Activated naive CD4-positive, alpha-beta T cell treated with anti-CD3 and anti-CD28 coated beads for 36 hours (primary cell): ENCODE measurements around the gene EYA4. TPM values are rescaled to one million over a fixed set of nuclear protein-coding genes. Genes with fewer than 3 reads are reported as not detected.

ENCODE experiments used
- CTCF ChIA-PET: fragments of 350-600 bp; sonication (Branson Sonifier 250); formaldehyde crosslinking; loops from one replicate; lab custom pipeline; 2021; ENCODE audit warnings: antibody characterized with exemption; lab: Charles Lee
- DNase-seq: peaks from one replicate; pipeline ENCODE4 v3.0.0-alpha.2; 2020
- H3K27ac Mint-ChIP-seq: one replicate; pipeline ENCODE4 v1.8.0; 2021; ENCODE audit warnings: mild to moderate bottlenecking, mixed read lengths
- H3K27me3 Mint-ChIP-seq: one replicate; pipeline ENCODE4 v1.8.0; 2021; ENCODE audit warnings: low read depth, mixed read lengths
- H3K36me3 Mint-ChIP-seq: one replicate; pipeline ENCODE4 v1.8.0; 2021; ENCODE audit warnings: low read depth, mixed read lengths
- H3K4me1 Mint-ChIP-seq: one replicate; pipeline ENCODE4 v1.8.0; 2021; ENCODE audit warnings: low read depth, mixed read lengths
- H3K4me3 Mint-ChIP-seq: one replicate; pipeline ENCODE4 v1.8.0; 2021; ENCODE audit warnings: mild to moderate bottlenecking, moderate library complexity, mixed read lengths
- H3K9me3 Mint-ChIP-seq: one replicate; pipeline ENCODE4 v1.8.0; 2021; ENCODE audit warnings: mixed read lengths
- intact Hi-C: fragments of 100-400 bp; cut with micrococcal nuclease; formaldehyde crosslinking; loops from one replicate; pipeline ENCODE4 v1.15.1; 2023
- total RNA-seq, 2 experiments: library from RNA; stranded (reverse); gene quantifications; one replicate each; pipeline ENCODE4 v1.2.3, GENCODE V29; 2021

Gene EYA4
- total RNA-seq, 2 experiments from 2014 or later, result not detected

GRCh38 chr6:133223452-133224029 is 17.6 kb upstream of the EYA4 start:
- H3K4me3 Mint-ChIP-seq, result no peak overlapping the region
- no peak overlapping the region for H3K27ac Mint-ChIP-seq
- H3K4me1 Mint-ChIP-seq, result no peaks in the 10 kb centered on the region
- intact Hi-C loops, result no loop called here
- H3K9me3 Mint-ChIP-seq, result no peaks in the 10 kb centered on the region
- CTCF ChIA-PET, result interaction anchor here (0.6 kb wide), 1 partner anchor 480 kb away, joined by 3 read pairs; no protein-coding TSS in a partner anchor
- H3K27me3 Mint-ChIP-seq, result no peaks in the 10 kb centered on the region
- no peaks in the 10 kb centered on the region for H3K36me3 Mint-ChIP-seq
- no peak for DNase-seq

- no peaks in the 10 kb centered on the region for H3K9me3 Mint-ChIP-seq
- no peak for DNase-seq
- CTCF ChIA-PET, result no interaction called here
- no peak overlapping the region for H3K4me3 Mint-ChIP-seq
- intact Hi-C loops, result no loop called here
- no peaks in the 10 kb centered on the region for H3K27me3 Mint-ChIP-seq
- H3K4me1 Mint-ChIP-seq, result no peaks in the 10 kb centered on the region
- H3K36me3 Mint-ChIP-seq, result no peaks in the 10 kb centered on the region
- H3K27ac Mint-ChIP-seq, result no peak overlapping the region
Observed at GRCh38 chr6:133225560-133225959, 15.6 kb upstream of the EYA4 start.

DNA sequence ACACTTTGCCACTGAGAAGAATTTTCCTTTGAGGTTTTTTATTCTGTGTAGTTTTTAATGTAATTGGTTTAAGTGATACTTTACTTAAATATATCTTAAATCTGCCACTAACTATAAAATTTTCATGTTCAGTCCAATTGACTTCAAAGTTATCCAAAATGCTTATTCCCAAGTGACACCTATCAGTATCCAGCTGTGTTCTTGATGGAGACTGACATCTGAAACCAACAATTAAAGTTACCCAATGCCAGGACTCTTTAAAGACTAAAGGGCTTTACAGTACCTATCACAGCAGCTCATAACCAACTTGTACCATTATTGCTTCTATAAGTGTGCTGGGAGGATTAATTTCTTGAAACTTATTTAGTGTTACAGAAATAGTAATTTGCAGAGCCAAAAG is 13.8 kb upstream of the EYA4 start:
- intact Hi-C loops, result no loop called here
- Mint-ChIP-seq H3K27ac (no peak overlapping the region), H3K27me3 (no peaks in the 10 kb centered on the region), H3K4me1 (no peaks in the 10 kb centered on the region), H3K4me3 (no peak overlapping the region), H3K36me3 (no peaks in the 10 kb centered on the region), H3K9me3 (no peaks in the 10 kb centered on the region)
- no peak for DNase-seq
- CTCF ChIA-PET, result no interaction called here

- DNase-seq, result no peak
- Mint-ChIP-seq H3K27ac (no peak overlapping the region), H3K36me3 (no peaks in the 10 kb centered on the region), H3K4me3 (no peak overlapping the region), H3K4me1 (no peaks in the 10 kb centered on the region), H3K9me3 (no peaks in the 10 kb centered on the region), H3K27me3 (peaks cover 5% of the 10 kb centered on the region)
- intact Hi-C loops, result no loop called here
- CTCF ChIA-PET, result interaction anchor here (1.0 kb wide), 1 partner anchor 10 kb away, joined by 3 read pairs; no protein-coding TSS in a partner anchor
Observed at GRCh38 chr6:133230052-133230451, 11.1 kb upstream of the EYA4 start.

- Mint-ChIP-seq H3K4me3 (no peak overlapping the region), H3K9me3 (no peaks in the 10 kb centered on the region), H3K27me3 (peaks cover 23% of the 10 kb centered on the region), H3K36me3 (no peaks in the 10 kb centered on the region), H3K4me1 (no peaks in the 10 kb centered on the region), H3K27ac (no peak overlapping the region)
- DNase-seq, result no peak
- intact Hi-C loops, result no loop called here
- CTCF ChIA-PET, result no interaction called here
Observed at GRCh38 chr6:133235221-133235620, 5.9 kb upstream of the EYA4 start.

DNA sequence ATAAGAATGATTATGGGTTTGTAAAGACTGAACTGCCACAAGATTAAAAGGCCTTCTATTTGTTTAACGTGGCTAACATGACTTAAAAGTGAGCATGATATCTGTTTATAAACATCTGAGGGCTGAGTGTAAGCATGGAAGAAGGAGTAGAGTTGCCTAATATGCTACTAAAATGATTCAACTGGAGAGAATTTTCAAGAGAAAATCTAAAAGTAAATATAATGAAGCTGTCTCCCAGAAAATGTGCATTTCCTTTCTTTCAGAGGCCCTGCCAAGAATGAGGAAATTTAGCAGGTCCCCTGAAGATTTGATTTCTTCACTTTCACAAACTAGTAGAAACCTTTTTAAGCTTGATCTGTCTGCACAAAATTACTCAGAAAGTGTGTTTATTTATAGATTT is 4.2 kb upstream of the EYA4 start:
- no peak for DNase-seq
- peaks cover 7% of the 10 kb centered on the region for H3K4me1 Mint-ChIP-seq
- H3K27ac Mint-ChIP-seq, result no peak overlapping the region
- CTCF ChIA-PET, result no interaction called here
- H3K36me3 Mint-ChIP-seq, result no peaks in the 10 kb centered on the region
- H3K27me3 Mint-ChIP-seq, result peaks cover 33% of the 10 kb centered on the region
- no peak overlapping the region for H3K4me3 Mint-ChIP-seq
- no peaks in the 10 kb centered on the region for H3K9me3 Mint-ChIP-seq
- intact Hi-C loops, result no loop called here

GRCh38 chr6:133240511-133241085 is 559 bp upstream of the EYA4 start:
- Mint-ChIP-seq H3K4me3 (peak overlapping the region; percentile 36), H3K9me3 (no peaks in the 10 kb centered on the region), H3K4me1 (peaks cover 20% of the 10 kb centered on the region), H3K27ac (no peak overlapping the region), H3K27me3 (peaks cover 44% of the 10 kb centered on the region), H3K36me3 (no peaks in the 10 kb centered on the region)
- DNase-seq, result no peak
- CTCF ChIA-PET, result no interaction called here
- intact Hi-C loops, result loop anchor here (5.0 kb wide), 1 partner anchor 652 kb away; no protein-coding TSS in a partner anchor

- Mint-ChIP-seq H3K4me3 (no peak overlapping the region), H3K27me3 (peaks cover 37% of the 10 kb centered on the region), H3K4me1 (peaks cover 20% of the 10 kb centered on the region), H3K36me3 (no peaks in the 10 kb centered on the region), H3K27ac (no peak overlapping the region), H3K9me3 (no peaks in the 10 kb centered on the region)
- intact Hi-C loops, result loop anchor here (5.0 kb wide), 1 partner anchor 650 kb away; no protein-coding TSS in a partner anchor
- no peak for DNase-seq
- CTCF ChIA-PET, result no interaction called here
Observed at GRCh38 chr6:133241901-133242636, 912 bp downstream of the EYA4 start.

GRCh38 chr6:133242637-133243585 is 1.8 kb downstream of the EYA4 start:
- no peak overlapping the region for H3K27ac Mint-ChIP-seq
- intact Hi-C loops, result loop anchor here (5.0 kb wide), 1 partner anchor 649 kb away; no protein-coding TSS in a partner anchor
- H3K27me3 Mint-ChIP-seq, result peaks cover 39% of the 10 kb centered on the region
- no peak overlapping the region for H3K4me3 Mint-ChIP-seq
- H3K9me3 Mint-ChIP-seq, result no peaks in the 10 kb centered on the region
- peaks cover 20% of the 10 kb centered on the region for H3K4me1 Mint-ChIP-seq
- DNase-seq, result no peak
- no peaks in the 10 kb centered on the region for H3K36me3 Mint-ChIP-seq
- CTCF ChIA-PET, result interaction anchor here (0.6 kb wide), 1 partner anchor 673 kb away, joined by 3 read pairs; no protein-coding TSS in a partner anchor

GRCh38 chr6:133243723-133244305 is 2.7 kb downstream of the EYA4 start:
- Mint-ChIP-seq H3K4me3 (no peak overlapping the region), H3K9me3 (no peaks in the 10 kb centered on the region)

DNA sequence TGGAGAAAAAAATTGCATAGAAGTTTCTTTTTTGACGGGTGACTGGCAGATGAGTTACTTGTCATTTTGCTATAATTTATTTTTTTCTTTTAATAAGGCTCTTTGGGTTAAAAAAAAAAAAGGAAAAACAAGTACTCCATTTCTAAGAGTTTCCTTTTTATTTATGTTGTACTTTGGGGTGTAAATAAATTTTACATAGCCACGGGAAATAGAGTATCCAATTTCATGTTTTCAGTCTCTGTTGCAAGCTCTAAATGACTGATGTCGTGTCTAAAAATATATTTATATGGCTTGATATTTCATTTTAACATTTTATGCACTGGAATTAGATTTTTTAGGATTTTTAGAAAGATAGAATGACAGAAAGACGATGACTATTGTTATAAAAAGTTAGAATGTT is 3.4 kb downstream of the EYA4 start:
- peaks cover 43% of the 10 kb centered on the region for H3K27me3 Mint-ChIP-seq
- H3K27ac Mint-ChIP-seq, result no peak overlapping the region
- DNase-seq, result no peak
- no peaks in the 10 kb centered on the region for H3K9me3 Mint-ChIP-seq
- intact Hi-C loops, result loop anchor here (5.0 kb wide), 1 partner anchor 648 kb away; no protein-coding TSS in a partner anchor
- peaks cover 20% of the 10 kb centered on the region for H3K4me1 Mint-ChIP-seq
- H3K4me3 Mint-ChIP-seq, result no peak overlapping the region
- no peaks in the 10 kb centered on the region for H3K36me3 Mint-ChIP-seq
- CTCF ChIA-PET, result no interaction called here

More at GRCh38 chr6:133243723-133244305, 2.7 kb downstream of the EYA4 start:
- no peaks in the 10 kb centered on the region for H3K36me3 Mint-ChIP-seq
- CTCF ChIA-PET, result no interaction called here
- peaks cover 20% of the 10 kb centered on the region for H3K4me1 Mint-ChIP-seq
- DNase-seq, result no peak
- no peak overlapping the region for H3K27ac Mint-ChIP-seq
- intact Hi-C loops, result loop anchor here (5.0 kb wide), 1 partner anchor 648 kb away; no protein-coding TSS in a partner anchor
- H3K27me3 Mint-ChIP-seq, result peaks cover 41% of the 10 kb centered on the region
